Type B pancreatic cell (in vitro differentiated cells): ENCODE measurements around the gene INHBC. TPM values are rescaled to one million over a fixed set of nuclear protein-coding genes. Genes with fewer than 3 reads are reported as not detected.
"Not testable (repeated sequence)": the region's sequence is repeated elsewhere in the genome, so short reads cannot be mapped to it uniquely, and the experiment has no call there.

Experiments used
- DNase-seq: peaks from one replicate; pipeline ENCODE4 v3.0.0; 2021; ENCODE audit warnings: mixed read lengths; ENCODE audit not compliant: unreplicated experiment; ENCODE audit errors: extremely low spot score
- H3K27ac Mint-ChIP-seq: 2 replicates; pipeline ENCODE4 v1.8.0; 2021; ENCODE audit warnings: mild to moderate bottlenecking, mixed read lengths
- H3K27me3 Mint-ChIP-seq: 2 replicates; pipeline ENCODE4 v1.8.0; 2021; ENCODE audit warnings: mixed read lengths
- H3K36me3 Mint-ChIP-seq: 2 replicates; pipeline ENCODE4 v1.8.0; 2021; ENCODE audit warnings: mixed read lengths
- H3K4me1 Mint-ChIP-seq: one replicate; pipeline ENCODE4 v1.8.0; 2021; ENCODE audit warnings: mixed read lengths; ENCODE audit not compliant: unreplicated experiment
- H3K4me3 Mint-ChIP-seq: 2 replicates; pipeline ENCODE4 v1.8.0; 2021; ENCODE audit warnings: mild to moderate bottlenecking, mixed read lengths
- H3K9me3 Mint-ChIP-seq: 2 replicates; pipeline ENCODE4 v1.8.0; 2021; ENCODE audit warnings: mixed read lengths
- total RNA-seq: library from RNA; stranded (reverse); gene quantifications from 2 replicates; pipeline ENCODE4 v1.2.1, GENCODE V29; 2021; ENCODE audit warnings: low replicate concordance
- TF ChIP-seq, protein P1 (sequence below): fragments of 200-600 bp; sonication (generic); conservative IDR thresholded peaks from 2 replicates; pipeline ENCODE4 v1.5.0; 2021; ENCODE audit warnings: antibody characterized with exemption, mild to moderate bottlenecking

Gene INHBC
- total RNA-seq, 1 donor from 2014 or later, result not detected

DNA sequence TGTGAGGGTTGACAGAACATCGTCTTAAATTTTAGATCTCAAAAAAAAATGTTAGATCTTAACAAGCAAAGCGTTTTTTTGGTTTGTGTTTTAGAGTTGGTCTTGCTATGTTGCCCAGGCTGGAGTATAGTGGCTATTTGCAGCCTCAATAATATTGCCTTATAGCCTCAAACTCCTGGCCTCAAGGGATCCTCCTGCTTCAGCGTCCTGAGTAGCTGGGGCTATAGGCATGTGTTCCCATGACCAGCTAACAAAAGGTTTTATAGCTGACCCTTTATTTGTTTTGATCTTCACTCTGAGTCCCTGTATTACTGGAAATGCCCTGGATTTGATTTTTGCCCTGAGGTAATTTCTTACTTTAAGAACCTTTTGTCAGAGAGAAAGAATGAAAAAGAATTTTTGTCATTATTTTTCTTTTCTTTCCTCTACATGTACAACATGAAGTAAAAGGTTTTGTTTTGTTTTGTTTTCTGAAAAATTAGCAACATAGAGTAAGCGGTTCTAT lies 5.2 kb downstream of the INHBC start:
- no peak for DNase-seq
- H3K27ac Mint-ChIP-seq, result no peak overlapping the region

DNA sequence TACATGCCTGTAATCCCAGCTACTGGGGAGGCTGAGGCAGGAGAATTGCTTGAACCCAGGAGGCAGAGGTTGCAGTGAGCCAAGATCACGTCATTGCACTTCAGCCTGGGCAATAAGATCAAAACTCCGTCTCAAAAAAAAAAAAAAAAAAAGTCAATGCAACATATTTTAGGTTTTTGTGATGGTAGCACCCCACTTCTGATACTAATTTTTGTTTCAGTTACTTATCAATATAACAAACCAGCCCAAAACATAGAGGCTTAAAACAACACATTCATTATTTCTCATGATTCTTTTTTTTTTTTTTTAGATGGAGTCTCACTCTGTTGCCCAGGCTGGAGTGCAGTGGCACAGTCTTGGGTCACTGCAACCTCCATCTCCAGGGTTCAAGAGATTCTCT lies 6.8 kb downstream of the INHBC start:
- not testable (repeated sequence) for H3K36me3 Mint-ChIP-seq, H3K9me3 Mint-ChIP-seq, H3K27me3 Mint-ChIP-seq, H3K27ac Mint-ChIP-seq, H3K4me3 Mint-ChIP-seq, H3K4me1 Mint-ChIP-seq, DNase-seq

More for the DNA sequence above, 5.2 kb downstream of the INHBC start:
- Mint-ChIP-seq H3K4me3 (no peak overlapping the region), H3K4me1 (peaks cover 5% of the 10 kb centered on the region), H3K27me3 (no peaks in the 10 kb centered on the region), H3K36me3 (no peaks in the 10 kb centered on the region), H3K9me3 (peaks cover 4% of the 10 kb centered on the region)
- TF ChIP-seq, protein P1, sequence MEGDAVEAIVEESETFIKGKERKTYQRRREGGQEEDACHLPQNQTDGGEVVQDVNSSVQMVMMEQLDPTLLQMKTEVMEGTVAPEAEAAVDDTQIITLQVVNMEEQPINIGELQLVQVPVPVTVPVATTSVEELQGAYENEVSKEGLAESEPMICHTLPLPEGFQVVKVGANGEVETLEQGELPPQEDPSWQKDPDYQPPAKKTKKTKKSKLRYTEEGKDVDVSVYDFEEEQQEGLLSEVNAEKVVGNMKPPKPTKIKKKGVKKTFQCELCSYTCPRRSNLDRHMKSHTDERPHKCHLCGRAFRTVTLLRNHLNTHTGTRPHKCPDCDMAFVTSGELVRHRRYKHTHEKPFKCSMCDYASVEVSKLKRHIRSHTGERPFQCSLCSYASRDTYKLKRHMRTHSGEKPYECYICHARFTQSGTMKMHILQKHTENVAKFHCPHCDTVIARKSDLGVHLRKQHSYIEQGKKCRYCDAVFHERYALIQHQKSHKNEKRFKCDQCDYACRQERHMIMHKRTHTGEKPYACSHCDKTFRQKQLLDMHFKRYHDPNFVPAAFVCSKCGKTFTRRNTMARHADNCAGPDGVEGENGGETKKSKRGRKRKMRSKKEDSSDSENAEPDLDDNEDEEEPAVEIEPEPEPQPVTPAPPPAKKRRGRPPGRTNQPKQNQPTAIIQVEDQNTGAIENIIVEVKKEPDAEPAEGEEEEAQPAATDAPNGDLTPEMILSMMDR, result no peak

DNA sequence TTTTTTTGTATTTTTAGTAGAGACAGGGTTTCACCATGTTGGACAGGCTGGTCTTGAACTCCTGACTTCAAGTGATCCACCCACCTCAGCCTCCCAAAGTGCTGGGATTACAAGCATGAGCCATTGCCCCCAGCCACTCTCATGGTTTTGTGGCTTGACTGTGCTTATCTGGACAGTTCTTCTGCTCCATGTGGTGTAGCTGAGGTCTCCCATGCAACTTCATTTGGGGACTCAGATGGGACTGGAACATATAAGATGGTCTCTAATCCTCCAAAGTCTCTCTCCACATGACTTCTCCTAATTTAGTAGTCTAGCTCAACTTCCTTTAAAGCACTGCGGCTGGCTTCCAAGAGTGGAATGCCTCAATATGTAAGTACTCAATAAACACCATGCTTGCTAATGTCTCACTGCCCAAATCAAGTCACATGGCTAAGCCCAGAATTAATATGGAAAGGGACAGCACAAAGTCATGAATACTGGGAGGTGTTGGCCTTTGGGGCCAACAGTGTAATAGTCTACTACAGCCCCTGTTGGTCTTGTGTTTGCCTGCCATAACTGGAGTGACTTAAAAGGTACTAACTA lies 7.4 kb downstream of the INHBC start:
- no peak for DNase-seq
- no peak overlapping the region for H3K27ac Mint-ChIP-seq
- H3K9me3 Mint-ChIP-seq, result peaks cover 4% of the 10 kb centered on the region
- no peak overlapping the region for H3K4me3 Mint-ChIP-seq
- no peaks in the 10 kb centered on the region for H3K4me1 Mint-ChIP-seq
- H3K36me3 Mint-ChIP-seq, result no peaks in the 10 kb centered on the region
- H3K27me3 Mint-ChIP-seq, result no peaks in the 10 kb centered on the region
- TF ChIP-seq, protein P1, result no peak

DNA sequence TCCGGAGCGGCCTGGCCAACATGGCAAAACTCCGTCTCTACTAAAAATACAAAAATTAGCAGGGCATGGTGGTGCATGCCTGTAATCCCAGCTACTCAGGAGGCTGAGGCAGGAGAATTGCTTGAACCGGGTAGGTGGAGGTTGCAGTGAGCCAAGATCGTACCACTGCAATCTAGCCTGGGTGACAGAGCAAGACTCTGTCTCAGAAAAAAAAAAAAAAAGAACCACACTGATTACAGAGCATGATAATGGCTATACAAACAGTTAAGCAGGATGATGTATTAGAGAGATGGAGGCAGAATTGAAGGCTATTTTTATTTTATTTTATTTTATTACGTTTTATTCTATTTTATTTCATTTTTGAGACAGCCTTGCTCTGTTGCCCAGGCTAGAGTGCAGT lies 9.8 kb downstream of the INHBC start:
- H3K9me3 Mint-ChIP-seq, H3K27me3 Mint-ChIP-seq, H3K36me3 Mint-ChIP-seq, H3K4me1 Mint-ChIP-seq, DNase-seq, H3K27ac Mint-ChIP-seq, H3K4me3 Mint-ChIP-seq: not testable (repeated sequence)

DNA sequence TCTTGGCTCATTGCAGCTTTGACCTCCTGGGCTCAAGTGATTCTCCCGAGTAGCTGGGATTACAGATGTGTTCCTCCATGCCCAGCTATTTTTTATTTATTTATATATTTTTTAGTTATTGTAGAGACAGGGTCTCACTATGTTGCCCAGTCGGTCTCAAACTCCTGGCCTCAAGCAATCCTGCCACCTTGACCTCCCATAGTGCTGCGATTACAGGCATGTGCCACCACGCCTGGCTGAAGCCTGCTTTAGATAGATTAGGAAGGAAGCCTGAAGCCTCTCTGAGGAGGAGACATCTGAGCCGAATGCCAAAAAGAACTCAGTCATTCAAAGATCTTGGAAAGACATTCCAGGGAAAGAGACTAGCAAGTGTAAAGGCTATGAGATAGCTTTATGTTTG lies 10.2 kb downstream of the INHBC start:
- H3K9me3 Mint-ChIP-seq, result peaks cover 4% of the 10 kb centered on the region
- H3K27me3 Mint-ChIP-seq, result no peaks in the 10 kb centered on the region
- H3K27ac Mint-ChIP-seq, result no peak overlapping the region
- H3K4me3 Mint-ChIP-seq, result no peak overlapping the region
- H3K36me3 Mint-ChIP-seq, result no peaks in the 10 kb centered on the region
- TF ChIP-seq, protein P1, result no peak
- H3K4me1 Mint-ChIP-seq, result no peaks in the 10 kb centered on the region
- no peak for DNase-seq

GRCh38 chr12:57446292-57446960 lies 11.8 kb downstream of the INHBC start:
- Mint-ChIP-seq H3K27me3 (no peaks in the 10 kb centered on the region), H3K9me3 (peaks cover 8% of the 10 kb centered on the region), H3K27ac (no peak overlapping the region), H3K36me3 (no peaks in the 10 kb centered on the region), H3K4me1 (no peaks in the 10 kb centered on the region), H3K4me3 (no peak overlapping the region)
- TF ChIP-seq, protein P1, result no peak
- no peak for DNase-seq
